ENCODE results near the gene PEG3.

PEG3 gene

GRCh38 chr19:56840451-56841192, at the start of gene PEG3, which contains the start of gene ZIM2:
Gene PEG3 (minus strand): TSS chr19:56840726. CDS start chr19:56824655, 16,071 bp downstream.
Gene ZIM2 (minus strand): TSS chr19:56840726. CDS start chr19:56824277, 16,449 bp downstream.
- H3K4me1 ChIP-seq (ENCODE audit: low read length) = no peaks in the 10 kb centered on the region
- H3K9me3 ChIP-seq (ENCODE audit: insufficient read depth, low read length) = peaks cover 6% of the 10 kb centered on the region; the same call in 1 of the 2 replicates
- H3K4me2 ChIP-seq (ENCODE audit: low read length) = no peak within 1 kb of the TSS
- H3K4me3 ChIP-seq (ENCODE audit: low read length) = no peak within 1 kb of the TSS
- no peaks in the 10 kb centered on the region for H4K20me1 ChIP-seq (ENCODE audit: insufficient read depth, low read length)
- no peaks in the 10 kb centered on the region for H3K36me3 ChIP-seq (replicated peaks; ENCODE audit: low read depth, low read length)
- TF ChIP-seq EZH2phosphoT487 (IDR thresholded peaks at IDR 0.05; ENCODE audit: low read depth) (no peak), CTCF (IDR thresholded peaks at IDR 0.05; ENCODE audit: low read depth, low read length) (no peak)
- no peaks in the 10 kb centered on the region for H3K27me3 ChIP-seq (ENCODE audit: low read depth, low read length)
- no peaks in the 10 kb centered on the region for H3K79me2 ChIP-seq (ENCODE audit: low read length)
- no peak within 1 kb of the TSS for H3K9ac ChIP-seq (ENCODE audit: low read length)
- no peak within 1 kb of the TSS for H3K27ac ChIP-seq (ENCODE audit: low read length)
- no peak within 1 kb of the TSS for H2AFZ ChIP-seq (ENCODE audit: low read depth, low read length)

GRCh38 chr19:56885173-56885985, 44.9 kb upstream of the PEG3 start:
- no peak for TF ChIP-seq EZH2phosphoT487 (IDR thresholded peaks at IDR 0.05; ENCODE audit: low read depth)
- Histone ChIP-seq H2AFZ (ENCODE audit: low read depth, low read length) (no peak overlapping the region), H3K36me3 (replicated peaks; ENCODE audit: low read depth, low read length) (no peaks in the 10 kb centered on the region), H4K20me1 (ENCODE audit: insufficient read depth, low read length) (no peaks in the 10 kb centered on the region), H3K79me2 (ENCODE audit: low read length) (no peaks in the 10 kb centered on the region), H3K4me2 (ENCODE audit: low read length) (no peak overlapping the region), H3K4me3 (ENCODE audit: low read length) (no peak overlapping the region), H3K4me1 (ENCODE audit: low read length) (no peaks in the 10 kb centered on the region), H3K9ac (ENCODE audit: low read length) (no peak overlapping the region), H3K27me3 (ENCODE audit: low read depth, low read length) (no peaks in the 10 kb centered on the region), H3K9me3 (ENCODE audit: insufficient read depth, low read length) (0 out of 2 replicates have a peak, but pooled peaks cover 6% of the 10 kb centered on the region), H3K27ac (ENCODE audit: low read length) (no peak overlapping the region)

- H3K4me2 ChIP-seq (ENCODE audit: low read length) = no peak overlapping the region
Observed at GRCh38 chr19:56884441-56884840, 43.9 kb upstream of the PEG3 start.

GRCh38 chr19:56880592-56881190, 40.2 kb upstream of the PEG3 start:
- no peak for TF ChIP-seq CTCF (IDR thresholded peaks at IDR 0.05; ENCODE audit: low read depth, low read length)
- no peak for TF ChIP-seq EZH2phosphoT487 (IDR thresholded peaks at IDR 0.05; ENCODE audit: low read depth)
- no peaks in the 10 kb centered on the region for H3K79me2 ChIP-seq (ENCODE audit: low read length)
- no peaks in the 10 kb centered on the region for H3K27me3 ChIP-seq (ENCODE audit: low read depth, low read length)
- H3K9me3 ChIP-seq (ENCODE audit: insufficient read depth, low read length) = no peaks in the 10 kb centered on the region
- no peak overlapping the region for H2AFZ ChIP-seq (ENCODE audit: low read depth, low read length)
- no peak overlapping the region for H3K4me2 ChIP-seq (ENCODE audit: low read length)
- H3K9ac ChIP-seq (ENCODE audit: low read length) = no peak overlapping the region
- no peaks in the 10 kb centered on the region for H4K20me1 ChIP-seq (ENCODE audit: insufficient read depth, low read length)
- no peaks in the 10 kb centered on the region for H3K36me3 ChIP-seq (replicated peaks; ENCODE audit: low read depth, low read length)
- H3K27ac ChIP-seq (ENCODE audit: low read length) = no peak overlapping the region
- no peaks in the 10 kb centered on the region for H3K4me1 ChIP-seq (ENCODE audit: low read length)
- no peak overlapping the region for H3K4me3 ChIP-seq (ENCODE audit: low read length)

More at GRCh38 chr19:56884441-56884840, 43.9 kb upstream of the PEG3 start:
- H3K27ac ChIP-seq (ENCODE audit: low read length) = no peak overlapping the region
- H3K36me3 ChIP-seq (replicated peaks; ENCODE audit: low read depth, low read length) = no peaks in the 10 kb centered on the region
- 0 out of 2 replicates have a peak, but pooled peaks cover 5% of the 10 kb centered on the region for H3K9me3 ChIP-seq (ENCODE audit: insufficient read depth, low read length)
- TF ChIP-seq CTCF (IDR thresholded peaks at IDR 0.05; ENCODE audit: low read depth, low read length) (no peak), EZH2phosphoT487 (IDR thresholded peaks at IDR 0.05; ENCODE audit: low read depth) (no peak)
- H3K4me3 ChIP-seq (ENCODE audit: low read length) = no peak overlapping the region
- no peaks in the 10 kb centered on the region for H3K27me3 ChIP-seq (ENCODE audit: low read depth, low read length)
- H2AFZ ChIP-seq (ENCODE audit: low read depth, low read length) = no peak overlapping the region
- H3K4me1 ChIP-seq (ENCODE audit: low read length) = no peaks in the 10 kb centered on the region
- H3K9ac ChIP-seq (ENCODE audit: low read length) = no peak overlapping the region
- no peaks in the 10 kb centered on the region for H3K79me2 ChIP-seq (ENCODE audit: low read length)
- no peaks in the 10 kb centered on the region for H4K20me1 ChIP-seq (ENCODE audit: insufficient read depth, low read length)
